Measurements from ENCODE around the gene ZNF672. TPM values are rescaled to one million over a fixed set of nuclear protein-coding genes. Genes with fewer than 3 reads are reported as not detected.

The ZNF672 gene
- total RNA-seq, 4 donors from 2014 or later, result 22.4 to 38.4 (median 31.8) TPM

DNA sequence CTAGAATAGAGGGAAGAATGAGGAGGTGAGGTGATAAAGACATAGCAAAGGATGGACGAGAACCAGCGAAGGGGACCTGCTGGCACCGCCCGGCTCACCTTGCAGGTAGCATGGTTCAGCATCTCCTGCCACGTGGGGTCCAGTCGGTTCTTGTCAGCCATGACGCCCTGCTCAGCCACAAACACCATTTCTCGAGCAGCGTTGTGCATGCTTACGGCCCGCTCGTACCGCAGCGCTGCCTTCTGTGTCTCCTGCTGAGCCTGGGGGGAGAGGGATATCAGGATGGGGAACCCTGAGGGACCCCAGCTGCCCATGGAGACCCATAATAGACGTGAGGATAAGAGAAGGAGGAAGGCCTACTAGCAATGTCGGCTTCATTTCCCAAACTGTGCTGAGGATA, 23.7 kb upstream of the ZNF672 start:
- Histone ChIP-seq H3K9me3 (no peaks in the 10 kb centered on the region), H3K4me1 (peaks cover 0 to 43% (median 9%) of the 10 kb centered on the region in 4 donors), H3K4me3 (no peak overlapping the region), H3K27ac (no peak overlapping the region), H3K27me3 (no peaks in the 10 kb centered on the region), H3K36me3 (peaks cover 5 to 75% (median 29%) of the 10 kb centered on the region in 3 donors)
- no peak for DNase-seq (ENCODE audit: low spot score in 2 of 2)
- WGBS, 2 donors, result 85 to 93% methylated on average over 16 of the region's 16 CpGs
- TF ChIP-seq POLR2A (IDR thresholded peaks at IDR 0.05), result no peak
- TF ChIP-seq, protein P1, sequence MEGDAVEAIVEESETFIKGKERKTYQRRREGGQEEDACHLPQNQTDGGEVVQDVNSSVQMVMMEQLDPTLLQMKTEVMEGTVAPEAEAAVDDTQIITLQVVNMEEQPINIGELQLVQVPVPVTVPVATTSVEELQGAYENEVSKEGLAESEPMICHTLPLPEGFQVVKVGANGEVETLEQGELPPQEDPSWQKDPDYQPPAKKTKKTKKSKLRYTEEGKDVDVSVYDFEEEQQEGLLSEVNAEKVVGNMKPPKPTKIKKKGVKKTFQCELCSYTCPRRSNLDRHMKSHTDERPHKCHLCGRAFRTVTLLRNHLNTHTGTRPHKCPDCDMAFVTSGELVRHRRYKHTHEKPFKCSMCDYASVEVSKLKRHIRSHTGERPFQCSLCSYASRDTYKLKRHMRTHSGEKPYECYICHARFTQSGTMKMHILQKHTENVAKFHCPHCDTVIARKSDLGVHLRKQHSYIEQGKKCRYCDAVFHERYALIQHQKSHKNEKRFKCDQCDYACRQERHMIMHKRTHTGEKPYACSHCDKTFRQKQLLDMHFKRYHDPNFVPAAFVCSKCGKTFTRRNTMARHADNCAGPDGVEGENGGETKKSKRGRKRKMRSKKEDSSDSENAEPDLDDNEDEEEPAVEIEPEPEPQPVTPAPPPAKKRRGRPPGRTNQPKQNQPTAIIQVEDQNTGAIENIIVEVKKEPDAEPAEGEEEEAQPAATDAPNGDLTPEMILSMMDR (IDR thresholded peaks at IDR 0.05), result no peak
- no peak for TF ChIP-seq EP300 (IDR thresholded peaks at IDR 0.05)

DNA sequence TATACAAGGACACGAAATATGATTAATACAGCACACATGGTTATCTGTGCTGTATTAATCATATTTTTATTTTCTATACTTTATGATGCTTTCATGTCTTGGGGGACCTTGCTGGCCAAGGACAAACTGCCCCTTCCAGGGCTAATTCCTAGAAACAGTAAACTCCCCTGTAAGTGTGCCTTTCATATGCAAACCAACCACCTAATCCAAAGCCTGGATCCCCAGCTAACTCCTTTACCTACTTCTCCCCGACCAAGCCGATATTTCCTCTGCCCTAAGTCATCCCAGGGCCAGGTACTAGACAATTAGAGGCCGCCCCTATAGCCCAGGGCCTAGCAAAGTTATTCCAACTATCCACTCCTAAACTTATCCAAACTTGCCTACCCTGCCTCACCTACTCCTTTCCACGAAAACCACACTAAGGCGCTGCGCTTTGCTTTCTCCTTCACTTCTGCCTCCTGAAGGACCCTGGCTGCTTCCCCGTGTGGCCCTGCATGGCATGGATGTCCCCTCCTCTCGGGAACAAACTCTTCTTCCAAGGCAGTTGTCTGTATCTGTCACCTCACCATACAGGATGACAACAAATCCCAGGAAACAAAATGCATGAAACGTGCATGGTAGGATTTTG, 22.5 kb upstream of the ZNF672 start:
- H3K36me3 ChIP-seq, result peaks cover 5 to 81% (median 29%) of the 10 kb centered on the region in 3 donors
- H3K27me3 ChIP-seq, result no peaks in the 10 kb centered on the region
- H3K4me1 ChIP-seq, result peaks cover 0 to 41% (median 5%) of the 10 kb centered on the region in 4 donors
- no peak overlapping the region for H3K27ac ChIP-seq
- no peak for TF ChIP-seq POLR2A (IDR thresholded peaks at IDR 0.05)
- TF ChIP-seq, protein P1 (IDR thresholded peaks at IDR 0.05), result no peak
- no peak for TF ChIP-seq EP300 (IDR thresholded peaks at IDR 0.05)
- WGBS, 2 donors, result 84 to 91% methylated on average over 10 of the region's 10 CpGs
- no peaks in the 10 kb centered on the region for H3K9me3 ChIP-seq
- DNase-seq (ENCODE audit: low spot score in 2 of 2), result no peak
- H3K4me3 ChIP-seq, result no peak overlapping the region

DNA sequence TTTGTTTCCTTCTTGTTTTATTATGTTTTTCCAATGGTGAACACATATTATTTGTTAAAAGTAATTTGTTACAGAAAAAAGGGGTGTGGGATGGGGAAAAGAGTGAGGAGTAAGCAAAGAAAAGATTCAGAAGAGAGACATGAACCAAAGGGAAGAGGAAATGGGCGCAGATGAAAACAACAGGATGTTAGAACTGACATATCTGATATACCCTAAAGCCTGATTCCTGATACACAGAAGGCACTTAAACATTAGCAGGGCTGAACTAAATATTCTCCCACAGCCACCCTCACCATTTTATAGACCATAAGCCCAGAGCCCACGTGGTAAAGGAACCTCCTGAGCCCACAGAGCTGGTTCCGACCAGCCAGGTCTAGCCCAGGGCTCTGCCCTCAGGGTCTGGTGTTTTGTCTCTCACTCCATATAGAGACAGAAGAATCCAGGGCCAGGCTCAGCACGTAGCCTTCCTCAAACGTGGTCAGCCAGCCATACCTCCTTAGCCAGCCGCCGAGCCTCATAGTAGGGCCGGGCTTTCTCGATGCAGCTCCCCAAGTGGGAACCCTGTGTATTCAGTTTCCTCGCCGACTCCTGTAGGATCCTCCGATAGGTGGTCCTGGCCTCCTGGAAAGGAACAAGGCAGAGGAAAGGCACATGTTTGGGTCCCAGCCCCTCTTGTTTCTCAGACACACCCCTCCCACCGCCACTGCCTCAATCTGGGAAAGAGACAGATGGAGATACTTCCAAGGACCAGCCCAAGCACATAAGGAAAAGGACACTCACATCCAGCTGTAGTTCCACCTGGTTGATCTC, 21.8 kb upstream of the ZNF672 start:
- Histone ChIP-seq H3K9me3 (no peaks in the 10 kb centered on the region), H3K4me3 (no peak overlapping the region), H3K4me1 (peaks cover 0 to 41% (median 2%) of the 10 kb centered on the region in 4 donors), H3K36me3 (peaks cover 5 to 84% (median 29%) of the 10 kb centered on the region in 3 donors), H3K27me3 (no peaks in the 10 kb centered on the region), H3K27ac (no peak overlapping the region)
- WGBS, 2 donors, result 87 to 91% methylated on average over 12 to 13 of the region's 13 CpGs
- DNase-seq (ENCODE audit: low spot score in 2 of 2), result no peak
- TF ChIP-seq, protein P1 (IDR thresholded peaks at IDR 0.05), result no peak
- no peak for TF ChIP-seq EP300 (IDR thresholded peaks at IDR 0.05)
- TF ChIP-seq POLR2A (IDR thresholded peaks at IDR 0.05), result no peak

DNA sequence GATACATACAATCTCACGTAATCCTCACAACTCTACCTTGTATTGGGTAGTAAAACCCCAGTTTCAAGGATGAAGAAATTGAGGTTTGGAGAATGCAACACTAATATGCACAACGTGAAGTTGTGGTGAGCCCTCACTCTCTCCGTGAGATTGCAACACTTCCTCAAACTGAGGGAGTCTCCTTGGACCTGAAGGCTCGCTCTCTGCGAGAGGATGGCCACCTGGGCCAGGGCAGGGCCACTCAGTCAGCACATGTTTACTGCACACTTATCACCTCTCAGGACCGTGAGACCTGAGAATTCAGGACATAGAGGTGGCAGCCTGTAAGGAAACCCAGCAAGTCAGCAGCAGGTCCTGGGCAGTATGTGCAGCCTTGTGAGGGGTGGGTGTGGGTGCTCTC, 21.0 kb upstream of the ZNF672 start:
- Histone ChIP-seq H3K36me3 (peaks cover 5 to 82% (median 29%) of the 10 kb centered on the region in 3 donors), H3K4me3 (no peak overlapping the region), H3K9me3 (no peaks in the 10 kb centered on the region), H3K4me1 (peaks cover 0 to 43% (median 9%) of the 10 kb centered on the region in 4 donors), H3K27ac (no peak overlapping the region), H3K27me3 (no peaks in the 10 kb centered on the region)
- TF ChIP-seq POLR2A (IDR thresholded peaks at IDR 0.05) (no peak), EP300 (IDR thresholded peaks at IDR 0.05) (no peak)
- TF ChIP-seq, protein P1 (IDR thresholded peaks at IDR 0.05), result no peak
- 83 to 98% methylated on average over 6 of the region's 6 CpGs for WGBS, 2 donors
- DNase-seq (ENCODE audit: low spot score in 2 of 2), result no peak
